ENCODE results near the gene KLHDC4. TPM values are rescaled to one million over a fixed set of nuclear protein-coding genes. Genes with fewer than 3 reads are reported as not detected.

Gene KLHDC4
- total and polyA plus RNA-seq, 2 of the 4 experiments (the other 2 are of a cell fraction), result 13.6 to 19.0 TPM

DNA sequence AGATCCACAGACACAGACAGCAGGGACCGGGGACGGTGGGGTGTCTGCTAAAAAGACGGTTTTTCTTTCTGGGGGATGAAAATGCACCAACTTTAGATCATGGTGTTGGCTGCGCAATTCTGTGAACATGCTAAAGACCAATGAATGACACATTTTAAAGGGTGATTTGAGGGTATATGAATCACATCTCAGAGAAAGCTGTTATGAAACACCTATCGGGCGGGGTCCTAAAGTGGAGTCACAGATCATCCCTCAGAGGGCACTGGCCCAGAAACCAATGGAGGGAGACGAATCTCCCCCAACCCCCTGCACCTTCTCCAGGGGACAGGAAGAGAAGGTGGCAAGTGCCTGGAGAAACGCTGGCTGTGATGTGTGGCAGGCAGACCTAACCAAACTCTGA, 26.0 kb downstream of the KLHDC4 start:
- H4K5ac ChIP-seq (ENCODE audit: low read depth, low read length), result no peak overlapping the region
- in situ Hi-C loops (cut with MboI; ENCODE audit: low sequenced_read_pairs) (no loop called here), intact Hi-C loops (cut with micrococcal nuclease) (no loop called here), dilution Hi-C loops (cut with HindIII; ENCODE audit: low sequenced_read_pairs, unreplicated experiment) (no loop called here)
- no TSS peak for BruUV-seq (replicated peaks)
- H2BK15ac ChIP-seq (ENCODE audit: low read depth, low read length), result no peak overlapping the region
- no peak overlapping the region for H2BK5ac ChIP-seq (ENCODE audit: low read depth, low read length, poor library complexity, severe bottlenecking)
- 100% methylated on average over 3 of the region's 8 CpGs; no CpG with 5 or more reads in 1 of the 2 experiments for WGBS, 2 experiments (ENCODE audit: extremely low coverage in 2 of 2, insufficient read length in 1 of 2)
- H3K27ac ChIP-seq (ENCODE audit: insufficient read depth, low read length), result no peak overlapping the region
- peaks cover 7 to 34% of the 10 kb centered on the region in 2 experiments; a peak in 3 of 4 replicates for H3K79me1 ChIP-seq (ENCODE audit: low read depth in 1 of 2, low read length in 2 of 2)
- H3K4ac ChIP-seq (ENCODE audit: low read depth, low read length), result no peak overlapping the region
- no peak overlapping the region for H4K91ac ChIP-seq (ENCODE audit: insufficient read depth, low read depth, low read length)
- H2AK5ac ChIP-seq (ENCODE audit: low read depth, low read length), result no peak overlapping the region
- TF ChIP-seq RFX5 (IDR thresholded peaks at IDR 0.05; ENCODE audit: low read depth, low read length) (no peak), MXI1 (IDR thresholded peaks at IDR 0.05; ENCODE audit: borderline replicate concordance, low read depth, low read length) (no peak), NFE2L2 (IDR thresholded peaks at IDR 0.05; ENCODE audit: low read depth, low read length) (no peak), MAZ (IDR thresholded peaks at IDR 0.05; ENCODE audit: borderline replicate concordance, low read depth, low read length) (no peak), SMC3 (IDR thresholded peaks at IDR 0.05; ENCODE audit: low read depth, low read length) (no peak), CEBPB (IDR thresholded peaks at IDR 0.05; ENCODE audit: low read depth, low read length) (no peak), POLR2A (IDR thresholded peaks at IDR 0.05; ENCODE audit: low read depth, low read length) (no peak), RCOR1 (IDR thresholded peaks at IDR 0.05; ENCODE audit: insufficient replicate concordance, low read length) (no peak), MAFK (IDR thresholded peaks at IDR 0.05; ENCODE audit: low read depth, low read length) (no peak), FOS (IDR thresholded peaks at IDR 0.05; ENCODE audit: low read depth, low read length) (no peak), RAD21 (IDR thresholded peaks at IDR 0.05; ENCODE audit: low read length) (no peak), CHD1 (IDR thresholded peaks at IDR 0.05; ENCODE audit: low read depth, low read length) (no peak), BHLHE40 (IDR thresholded peaks at IDR 0.05; ENCODE audit: low read depth, low read length) (no peak)
- TF ChIP-seq, protein P1, sequence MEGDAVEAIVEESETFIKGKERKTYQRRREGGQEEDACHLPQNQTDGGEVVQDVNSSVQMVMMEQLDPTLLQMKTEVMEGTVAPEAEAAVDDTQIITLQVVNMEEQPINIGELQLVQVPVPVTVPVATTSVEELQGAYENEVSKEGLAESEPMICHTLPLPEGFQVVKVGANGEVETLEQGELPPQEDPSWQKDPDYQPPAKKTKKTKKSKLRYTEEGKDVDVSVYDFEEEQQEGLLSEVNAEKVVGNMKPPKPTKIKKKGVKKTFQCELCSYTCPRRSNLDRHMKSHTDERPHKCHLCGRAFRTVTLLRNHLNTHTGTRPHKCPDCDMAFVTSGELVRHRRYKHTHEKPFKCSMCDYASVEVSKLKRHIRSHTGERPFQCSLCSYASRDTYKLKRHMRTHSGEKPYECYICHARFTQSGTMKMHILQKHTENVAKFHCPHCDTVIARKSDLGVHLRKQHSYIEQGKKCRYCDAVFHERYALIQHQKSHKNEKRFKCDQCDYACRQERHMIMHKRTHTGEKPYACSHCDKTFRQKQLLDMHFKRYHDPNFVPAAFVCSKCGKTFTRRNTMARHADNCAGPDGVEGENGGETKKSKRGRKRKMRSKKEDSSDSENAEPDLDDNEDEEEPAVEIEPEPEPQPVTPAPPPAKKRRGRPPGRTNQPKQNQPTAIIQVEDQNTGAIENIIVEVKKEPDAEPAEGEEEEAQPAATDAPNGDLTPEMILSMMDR (conservative IDR thresholded peaks at IDR 0.05; ENCODE audit: low read depth, low read length), result no peak
- TF ChIP-seq, protein P2, sequence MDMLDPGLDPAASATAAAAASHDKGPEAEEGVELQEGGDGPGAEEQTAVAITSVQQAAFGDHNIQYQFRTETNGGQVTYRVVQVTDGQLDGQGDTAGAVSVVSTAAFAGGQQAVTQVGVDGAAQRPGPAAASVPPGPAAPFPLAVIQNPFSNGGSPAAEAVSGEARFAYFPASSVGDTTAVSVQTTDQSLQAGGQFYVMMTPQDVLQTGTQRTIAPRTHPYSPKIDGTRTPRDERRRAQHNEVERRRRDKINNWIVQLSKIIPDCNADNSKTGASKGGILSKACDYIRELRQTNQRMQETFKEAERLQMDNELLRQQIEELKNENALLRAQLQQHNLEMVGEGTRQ (IDR thresholded peaks at IDR 0.05; ENCODE audit: low read depth, low read length), result no peak
- no peaks in the 10 kb centered on the region for H3K4me1 ChIP-seq (ENCODE audit: control insufficient read depth, insufficient read depth, low read length)
- no peak overlapping the region for H3K18ac ChIP-seq (ENCODE audit: low read depth, low read length)
- no peak overlapping the region for H3K14ac ChIP-seq (replicated peaks; ENCODE audit: low read depth, low read length)
- no peaks in the 10 kb centered on the region for H3K9me3 ChIP-seq (ENCODE audit: control insufficient read depth, insufficient read depth, low read length)
- no peak overlapping the region for H2BK20ac ChIP-seq (ENCODE audit: low read depth, low read length)
- POLR2A ChIA-PET (ENCODE audit: unreplicated experiment), result no interaction called here
- H2AFZ ChIP-seq (replicated peaks; ENCODE audit: low read length, poor library complexity), result no peak overlapping the region
- peak overlapping the region; percentile 24 for H2AK9ac ChIP-seq (replicated peaks; ENCODE audit: low read depth, low read length, poor library complexity)
- no peak overlapping the region for H3K4me3 ChIP-seq (ENCODE audit: insufficient read depth, low read depth, low read length)
- no peak overlapping the region for H3K56ac ChIP-seq (ENCODE audit: extremely low read depth, insufficient read depth, low read length)
- no peak for ATAC-seq (ENCODE audit: low read depth)
- H3K36me3 ChIP-seq (ENCODE audit: control insufficient read depth, insufficient read depth, low read length), result peaks cover 14% of the 10 kb centered on the region
- DNase-seq, result no peak
- peaks cover 11% of the 10 kb centered on the region for H4K20me1 ChIP-seq (ENCODE audit: insufficient read depth, low read length)
- H3K9ac ChIP-seq (ENCODE audit: low read depth, low read length), result no peak overlapping the region
- H3K4me2 ChIP-seq (ENCODE audit: low read depth, low read length), result no peak overlapping the region
- H3K27me3 ChIP-seq (ENCODE audit: control insufficient read depth, insufficient read depth, low read length), result no peaks in the 10 kb centered on the region
- peaks cover 2% of the 10 kb centered on the region; the same call in 1 of the 2 replicates for H3K9me1 ChIP-seq (ENCODE audit: insufficient read depth, low read length)
- no peak overlapping the region for H2BK120ac ChIP-seq (ENCODE audit: low read depth, low read length)
- no peak overlapping the region for H3K23ac ChIP-seq (ENCODE audit: low read depth, low read length)
- no peak overlapping the region for H4K8ac ChIP-seq (ENCODE audit: low read depth in 2 of 2, low read length in 2 of 2)
- CTCF ChIA-PET, result no interaction called here

All from IMR-90 (cell line).